HL-60 (cell line): ENCODE data around the gene SPART.
"Not testable (repeated sequence)": the region's sequence is repeated elsewhere in the genome, so short reads cannot be mapped to it uniquely, and the experiment has no call there.

Experiments used
- CTCF ChIP-seq: IDR thresholded peaks from one replicate; pipeline ENCODE4 v1.5.1; 2011; ENCODE audit warnings: low read length, control low read depth, inconsistent platforms; ENCODE audit not compliant: insufficient read depth
- GABPA ChIP-seq: IDR thresholded peaks from 2 replicates; pipeline ENCODE4 v1.6.1; 2012; ENCODE audit warnings: low read depth
- POLR2AphosphoS5 ChIP-seq: IDR thresholded peaks from 2 replicates; pipeline ENCODE4 v1.6.1; 2012; ENCODE audit warnings: low read depth
- TF ChIP-seq, protein P1 (sequence below): IDR thresholded peaks from 2 replicates; pipeline ENCODE4 v1.6.1; 2012; ENCODE audit warnings: low read depth; ENCODE audit not compliant: insufficient replicate concordance

GRCh38 chr13:36319793-36320192 lies 26.4 kb downstream of the SPART start:
- TF ChIP-seq CTCF, POLR2AphosphoS5, GABPA: not testable (repeated sequence)
- TF ChIP-seq, protein P1, sequence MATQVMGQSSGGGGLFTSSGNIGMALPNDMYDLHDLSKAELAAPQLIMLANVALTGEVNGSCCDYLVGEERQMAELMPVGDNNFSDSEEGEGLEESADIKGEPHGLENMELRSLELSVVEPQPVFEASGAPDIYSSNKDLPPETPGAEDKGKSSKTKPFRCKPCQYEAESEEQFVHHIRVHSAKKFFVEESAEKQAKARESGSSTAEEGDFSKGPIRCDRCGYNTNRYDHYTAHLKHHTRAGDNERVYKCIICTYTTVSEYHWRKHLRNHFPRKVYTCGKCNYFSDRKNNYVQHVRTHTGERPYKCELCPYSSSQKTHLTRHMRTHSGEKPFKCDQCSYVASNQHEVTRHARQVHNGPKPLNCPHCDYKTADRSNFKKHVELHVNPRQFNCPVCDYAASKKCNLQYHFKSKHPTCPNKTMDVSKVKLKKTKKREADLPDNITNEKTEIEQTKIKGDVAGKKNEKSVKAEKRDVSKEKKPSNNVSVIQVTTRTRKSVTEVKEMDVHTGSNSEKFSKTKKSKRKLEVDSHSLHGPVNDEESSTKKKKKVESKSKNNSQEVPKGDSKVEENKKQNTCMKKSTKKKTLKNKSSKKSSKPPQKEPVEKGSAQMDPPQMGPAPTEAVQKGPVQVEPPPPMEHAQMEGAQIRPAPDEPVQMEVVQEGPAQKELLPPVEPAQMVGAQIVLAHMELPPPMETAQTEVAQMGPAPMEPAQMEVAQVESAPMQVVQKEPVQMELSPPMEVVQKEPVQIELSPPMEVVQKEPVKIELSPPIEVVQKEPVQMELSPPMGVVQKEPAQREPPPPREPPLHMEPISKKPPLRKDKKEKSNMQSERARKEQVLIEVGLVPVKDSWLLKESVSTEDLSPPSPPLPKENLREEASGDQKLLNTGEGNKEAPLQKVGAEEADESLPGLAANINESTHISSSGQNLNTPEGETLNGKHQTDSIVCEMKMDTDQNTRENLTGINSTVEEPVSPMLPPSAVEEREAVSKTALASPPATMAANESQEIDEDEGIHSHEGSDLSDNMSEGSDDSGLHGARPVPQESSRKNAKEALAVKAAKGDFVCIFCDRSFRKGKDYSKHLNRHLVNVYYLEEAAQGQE = not testable (repeated sequence)
